Gastrocnemius medialis (tissue), 4 donors: ENCODE results near the gene FAM114A1. TPM values are rescaled to one million over a fixed set of nuclear protein-coding genes. Genes with fewer than 3 reads are reported as not detected.

Source experiments
- ATAC-seq, 2 donors: fragments of 150-250 bp; one replicate each; pipeline ENCODE4 v1.9.1; 2016
- DNase-seq, 2 donors: peaks; one replicate each; pipeline ENCODE4 v3.0.0-alpha.2; 2019
- H3K27ac ChIP-seq, 4 donors: fragments of 200-600 bp; sonication (generic); 1 replicate in 1 of 4; 2 replicates in 3 of 4; pipeline ENCODE4 v1.5.1; 2016 to 2018; ENCODE audit warnings: mild to moderate bottlenecking in 2 of 4, moderate library complexity in 1 of 4
- H3K27me3 ChIP-seq, 3 donors: fragments of 200-600 bp; sonication (generic) in 2 of 3; 1 replicate in 1 of 3; 2 replicates in 2 of 3; pipeline versions ENCODE4 v1.5.1 to v1.6.0; 2016 to 2019; ENCODE audit warnings: mild to moderate bottlenecking in 1 of 3, moderate library complexity in 1 of 3
- H3K36me3 ChIP-seq, 2 donors: fragments of 200-600 bp; sonication (generic) in 1 of 2; one replicate each; pipeline ENCODE4 v1.5.1; 2017 to 2018
- H3K4me1 ChIP-seq, 2 donors: fragments of 200-600 bp; sonication (generic) in 1 of 2; one replicate each; pipeline ENCODE4 v1.5.1; 2016 to 2017; ENCODE audit warnings: mild to moderate bottlenecking in 2 of 2
- H3K4me3 ChIP-seq, 4 donors: fragments of 200-600 bp; sonication (generic) in 3 of 4; 1 replicate in 1 of 4; 2 replicates in 3 of 4; pipeline ENCODE4 v1.5.1; 2016 to 2019; ENCODE audit warnings: mild to moderate bottlenecking in 2 of 4
- H3K9me3 ChIP-seq, 3 donors: fragments of 200-600 bp; sonication (generic) in 2 of 3; 1 replicate in 1 of 3; 2 replicates in 2 of 3; pipeline ENCODE4 v1.5.1; 2016 to 2019
- CTCF ChIP-seq, 5 experiments: fragments of 450-650 bp in 3 of 5; fragments of 200-600 bp in 2 of 5; sonication (generic) in 2 of 5; IDR thresholded peaks in 4 of 5; conservative IDR thresholded peaks in 1 of 5; 1 replicate in 4 of 5; 2 replicates in 1 of 5; pipeline ENCODE4 v1.5.1; 2016 to 2019; ENCODE audit warnings: antibody characterized with exemption in 5 of 5, mild to moderate bottlenecking in 3 of 5, moderate library complexity in 3 of 5
- POLR2A ChIP-seq, 2 donors: fragments of 450-650 bp; IDR thresholded peaks; one replicate each; pipeline ENCODE4 v1.6.1; 2017; ENCODE audit warnings: antibody characterized with exemption in 2 of 2, mild to moderate bottlenecking in 2 of 2, moderate library complexity in 2 of 2
- in situ Hi-C, 4 donors: fragments of 200-750 bp; cut with MboI; loops; one replicate each; pipeline versions ENCODE4 v1.15.0 to v1.8.0; 2017; ENCODE audit warnings: low sequenced_read_pairs in 4 of 4
- intact Hi-C: fragments of 100-400 bp; cut with DNase I; formaldehyde crosslinking; loops from one replicate; pipeline ENCODE4 v1.15.1; 2023; ENCODE audit warnings: low total_unique reads
- total RNA-seq, 4 donors: library from RNA; depleted of rRNA; stranded (reverse); fragments of >200 nt; gene quantifications; one replicate each; pipeline versions ENCODE4 v1.1.0 to v1.2.3, GENCODE V29; 2016

The FAM114A1 gene
- total RNA-seq, 4 donors from 2014 or later = 23.2 to 47.5 (median 27.4) TPM

GRCh38 chr4:38925492-38926413, 58.1 kb downstream of the FAM114A1 start:
- Histone ChIP-seq H3K27ac (no peak overlapping the region), H3K4me1 (no peaks in the 10 kb centered on the region), H3K9me3 (no peaks in the 10 kb centered on the region), H3K4me3 (no peak overlapping the region), H3K36me3 (peaks cover 0 to 29% of the 10 kb centered on the region in 2 donors), H3K27me3 (no peaks in the 10 kb centered on the region)
- DNase-seq (no peak), ATAC-seq (no peak)
- intact Hi-C loops (no loop called here), in situ Hi-C loops (no loop called here)
- TF ChIP-seq POLR2A (IDR thresholded peaks at IDR 0.05) (no peak), CTCF (IDR thresholded peaks at IDR 0.05 in 4 of 5, conservative IDR thresholded peaks at IDR 0.05 in 1 of 5) (no peak)

DNA sequence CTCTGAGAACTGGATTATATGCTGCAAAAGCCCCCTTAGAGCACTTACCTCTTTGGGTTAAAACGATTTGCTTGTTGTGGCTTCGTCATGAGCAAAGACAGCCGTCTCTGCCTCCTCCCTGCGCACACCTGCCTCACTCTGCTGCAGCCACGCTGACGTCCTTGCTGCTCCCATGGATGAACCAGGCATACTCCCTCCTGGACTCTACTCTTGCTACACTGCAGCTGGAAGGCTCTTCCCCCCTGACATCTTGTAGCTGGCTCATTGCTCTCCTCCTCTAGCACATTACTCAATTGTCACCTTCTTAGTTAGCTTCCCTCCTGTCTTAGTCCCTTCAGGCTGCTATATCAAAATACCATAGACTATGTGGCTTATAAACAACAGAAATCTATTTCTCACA, 59.3 kb downstream of the FAM114A1 start:
- no peaks in the 10 kb centered on the region for H3K27me3 ChIP-seq
- no peak for DNase-seq
- H3K36me3 ChIP-seq = peaks cover 0 to 27% of the 10 kb centered on the region in 2 donors
- no peaks in the 10 kb centered on the region for H3K4me1 ChIP-seq
- intact Hi-C loops = no loop called here
- in situ Hi-C loops = no loop called here
- no peak overlapping the region for H3K27ac ChIP-seq
- no peak for ATAC-seq
- TF ChIP-seq CTCF (IDR thresholded peaks at IDR 0.05 in 4 of 5, conservative IDR thresholded peaks at IDR 0.05 in 1 of 5) (no peak), POLR2A (IDR thresholded peaks at IDR 0.05) (no peak)
- H3K4me3 ChIP-seq = no peak overlapping the region
- no peaks in the 10 kb centered on the region for H3K9me3 ChIP-seq

DNA sequence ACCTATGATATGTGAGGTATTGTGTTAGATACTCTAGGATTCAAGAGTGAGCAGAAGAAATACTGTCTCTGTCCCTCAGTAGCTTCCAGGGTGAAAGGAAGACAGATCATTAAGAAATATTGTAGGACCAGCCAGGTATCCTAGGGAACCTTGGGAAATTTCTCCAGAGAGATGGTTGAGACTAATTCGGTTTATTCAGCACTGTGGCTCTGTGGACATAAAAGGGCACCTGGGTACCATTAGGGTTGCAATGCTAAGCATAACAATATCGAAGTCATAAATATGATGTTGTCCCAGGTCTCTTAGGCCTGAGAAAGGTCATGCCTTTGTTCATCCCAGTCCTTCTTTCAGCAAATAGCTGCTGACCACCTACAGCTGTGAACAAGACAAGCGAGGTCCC, 61.0 kb downstream of the FAM114A1 start:
- Histone ChIP-seq H3K27ac (no peak overlapping the region), H3K27me3 (no peaks in the 10 kb centered on the region), H3K4me3 (no peak overlapping the region), H3K9me3 (no peaks in the 10 kb centered on the region), H3K4me1 (no peaks in the 10 kb centered on the region), H3K36me3 (peaks cover 0 to 41% of the 10 kb centered on the region in 2 donors)
- DNase-seq = no peak
- in situ Hi-C loops = no loop called here
- TF ChIP-seq CTCF (IDR thresholded peaks at IDR 0.05 in 4 of 5, conservative IDR thresholded peaks at IDR 0.05 in 1 of 5) (no peak), POLR2A (IDR thresholded peaks at IDR 0.05) (no peak)
- intact Hi-C loops = no loop called here
- ATAC-seq = no peak

DNA sequence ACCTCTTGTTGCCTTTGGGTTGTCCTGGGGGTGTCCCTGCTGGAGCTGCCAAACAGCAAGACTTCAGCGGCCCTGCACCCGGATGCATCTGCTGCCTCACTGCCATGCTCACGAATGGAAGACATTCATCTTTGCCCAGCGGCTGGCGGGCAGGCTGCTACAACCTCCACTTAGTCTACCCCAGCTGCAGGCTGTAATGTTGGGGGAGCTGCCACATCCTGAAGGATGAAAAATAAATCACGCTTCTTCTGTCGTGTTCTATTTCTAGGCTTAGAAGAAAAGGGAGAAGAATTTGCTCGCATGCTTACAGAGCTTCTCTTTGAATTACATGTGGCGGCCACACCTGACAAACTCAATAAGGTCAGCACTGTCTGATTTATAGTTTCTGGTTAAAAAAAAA, 61.4 kb downstream of the FAM114A1 start:
- in situ Hi-C loops (no loop called here), intact Hi-C loops (no loop called here)
- Histone ChIP-seq H3K27ac (no peak overlapping the region), H3K4me1 (no peaks in the 10 kb centered on the region), H3K27me3 (no peaks in the 10 kb centered on the region), H3K4me3 (no peak overlapping the region), H3K36me3 (peaks cover 0 to 41% of the 10 kb centered on the region in 2 donors), H3K9me3 (no peaks in the 10 kb centered on the region)
- no peak for DNase-seq
- no peak for ATAC-seq
- TF ChIP-seq POLR2A (IDR thresholded peaks at IDR 0.05) = no peak
- TF ChIP-seq CTCF (IDR thresholded peaks at IDR 0.05 in 4 of 5, conservative IDR thresholded peaks at IDR 0.05 in 1 of 5) = no peak
